HG03045 (cell line): ENCODE measurements around the gene PYGB.

ENCODE experiments used
- ATAC-seq: cut with Tn5 transposase; IDR thresholded peaks from one replicate; pipeline ENCODE4 v1.9.1; 2021; ENCODE audit warnings: mild to moderate bottlenecking, moderate library complexity; ENCODE audit not compliant: unreplicated experiment

PYGB gene

DNA sequence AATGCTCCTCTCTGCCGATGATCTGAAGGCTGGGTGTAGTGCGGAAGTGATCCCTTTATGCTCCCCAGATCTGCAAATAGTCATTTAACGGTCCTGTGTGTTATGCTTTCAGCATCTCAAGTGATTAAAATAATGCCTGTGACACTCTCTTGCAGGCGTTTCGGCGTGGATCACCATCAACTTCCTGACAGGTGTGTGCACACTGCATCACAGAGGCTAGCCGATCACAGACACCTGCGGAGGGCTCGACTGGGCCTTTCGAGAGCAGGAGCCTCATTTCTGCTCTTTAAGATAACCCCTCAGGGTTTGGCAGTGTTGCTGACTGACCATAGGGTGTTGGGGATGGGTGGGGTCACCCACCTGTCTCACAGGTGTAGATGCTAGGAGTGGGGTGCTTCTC, 32.4 kb upstream of the PYGB start:
- no peak for ATAC-seq

DNA sequence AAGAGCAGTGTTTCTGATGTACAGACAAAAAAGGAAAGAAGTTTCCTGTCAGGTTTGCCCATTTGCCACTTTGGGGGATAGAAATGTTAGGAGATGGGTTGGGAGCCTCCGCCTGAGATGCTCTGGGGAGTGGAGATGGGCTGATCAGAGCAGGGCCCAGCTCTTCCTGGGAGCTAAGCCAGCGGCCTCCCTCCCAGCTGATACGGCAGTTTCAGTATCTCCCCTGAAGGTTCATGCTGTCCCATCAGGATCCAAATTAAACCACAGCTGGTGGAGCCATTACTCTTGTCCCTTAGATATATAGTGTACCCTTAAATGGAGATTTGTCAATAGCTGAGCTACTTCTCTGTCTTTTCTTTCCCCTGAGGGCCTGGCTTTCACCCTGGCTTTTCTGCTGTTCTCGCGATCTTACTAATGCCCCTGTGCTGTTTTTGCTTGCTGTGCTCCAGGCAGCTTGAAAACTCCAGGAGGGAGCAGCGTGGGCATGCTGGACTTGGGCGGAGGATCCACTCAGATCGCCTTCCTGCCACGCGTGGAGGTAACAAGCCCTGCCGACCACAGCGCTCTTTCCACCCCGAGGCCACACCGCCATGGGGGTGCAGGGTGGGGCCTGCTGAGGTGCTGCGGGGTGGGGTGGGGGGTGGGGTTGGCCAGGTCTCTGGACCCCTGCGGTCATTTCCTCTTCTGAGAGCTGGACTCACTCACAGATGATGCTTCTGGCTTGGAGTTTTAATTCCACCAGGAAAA, 31.5 kb upstream of the PYGB start:
- ATAC-seq: no peak

DNA sequence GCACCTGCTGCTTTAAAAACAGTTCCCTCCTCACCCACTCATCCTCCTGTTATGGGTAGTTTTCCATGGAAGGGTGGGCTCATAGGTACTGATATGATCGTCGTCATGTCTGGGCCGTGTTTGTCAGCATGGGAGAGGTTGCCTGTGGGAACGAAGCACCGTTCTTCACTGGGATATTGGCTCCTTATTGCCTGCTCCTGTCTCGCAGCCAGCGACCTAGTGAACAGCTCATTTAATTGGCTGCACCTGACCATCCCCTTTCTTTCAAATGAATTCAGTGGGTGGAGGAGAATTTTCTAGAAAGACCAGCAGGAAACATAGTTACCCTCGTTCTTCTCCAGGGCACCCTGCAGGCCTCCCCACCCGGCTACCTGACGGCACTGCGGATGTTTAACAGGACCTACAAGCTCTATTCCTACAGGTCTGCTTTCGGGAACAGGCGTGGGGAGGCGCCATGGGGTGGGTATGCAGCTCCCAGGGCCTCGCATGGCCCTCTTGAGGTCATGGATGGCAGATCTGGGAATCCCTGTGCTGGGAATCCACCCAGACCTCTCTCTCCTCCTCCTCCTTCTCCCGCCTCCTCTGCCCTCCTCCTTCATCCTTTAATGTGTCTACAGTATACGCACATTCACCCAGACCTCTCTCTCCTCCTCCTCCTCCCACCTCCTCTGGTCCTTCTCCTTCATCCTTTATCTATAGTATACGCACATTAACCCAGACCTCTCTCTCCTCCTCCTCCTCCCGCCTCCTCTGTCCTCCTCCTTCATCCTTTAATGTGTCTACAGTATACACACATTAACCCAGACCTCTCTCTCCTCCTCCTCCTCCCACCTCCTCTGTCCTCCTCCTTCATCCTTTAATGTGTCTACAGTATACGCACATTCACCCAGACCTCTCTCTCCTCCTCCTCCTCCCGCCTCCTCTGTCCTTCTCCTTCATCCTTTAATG, 30.4 kb upstream of the PYGB start:
- ATAC-seq: no peak

DNA sequence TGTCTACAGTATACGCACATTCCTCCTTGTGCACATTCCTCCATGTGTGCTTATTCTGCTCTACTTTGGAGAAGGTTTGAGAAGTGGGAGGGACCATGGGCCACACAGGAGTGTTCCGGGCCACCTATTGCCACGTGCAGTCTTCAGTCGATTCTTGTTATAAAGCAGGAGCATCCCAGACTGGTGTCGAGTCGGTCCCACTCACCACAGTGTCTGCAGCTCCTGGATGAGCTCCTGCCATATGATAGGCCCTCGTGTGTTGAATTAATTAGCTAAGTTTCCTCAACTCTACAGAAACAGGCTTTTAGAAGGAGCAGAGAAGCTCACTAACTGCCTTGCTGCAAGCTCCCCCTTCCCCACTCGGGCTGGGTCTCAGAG, 29.8 kb upstream of the PYGB start:
- no peak for ATAC-seq

DNA sequence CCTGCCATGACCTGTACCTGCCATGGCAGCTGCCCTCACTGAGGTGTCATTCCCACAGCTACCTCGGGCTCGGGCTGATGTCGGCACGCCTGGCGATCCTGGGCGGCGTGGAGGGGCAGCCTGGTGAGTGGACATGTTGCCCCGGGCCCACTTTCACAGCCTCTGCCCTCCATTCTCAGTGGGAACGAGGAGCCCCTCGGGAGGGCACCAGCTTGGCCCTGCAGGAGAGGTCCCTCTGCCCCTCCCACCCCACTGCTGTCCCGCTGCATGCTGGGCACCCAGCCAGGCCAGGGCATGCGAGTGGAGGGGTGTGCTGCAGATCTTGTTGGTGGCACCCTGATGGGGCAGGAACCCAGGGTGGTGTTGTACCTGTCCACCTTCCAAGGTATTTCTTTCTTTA, 29.4 kb upstream of the PYGB start:
- ATAC-seq: no peak

DNA sequence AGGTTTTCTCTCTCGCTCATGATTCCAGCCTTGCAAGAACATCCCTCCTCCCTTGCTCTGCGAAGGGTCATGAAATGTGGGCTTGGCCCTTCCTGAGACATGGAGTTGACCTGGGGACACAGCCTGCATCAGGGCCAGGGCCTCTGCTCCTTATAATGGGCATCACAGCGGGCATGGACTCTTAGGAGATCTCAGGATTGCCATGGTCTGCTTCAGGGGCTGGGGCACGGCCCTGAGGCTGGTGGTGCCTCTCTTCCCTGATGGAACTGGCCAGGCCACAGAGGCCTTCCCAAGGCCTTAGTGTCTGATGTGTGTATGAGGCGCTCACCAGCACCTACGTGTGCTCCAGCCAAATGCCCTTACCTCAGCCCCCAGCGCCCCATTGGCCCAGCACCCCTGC, 28.5 kb upstream of the PYGB start:
- ATAC-seq: no peak

DNA sequence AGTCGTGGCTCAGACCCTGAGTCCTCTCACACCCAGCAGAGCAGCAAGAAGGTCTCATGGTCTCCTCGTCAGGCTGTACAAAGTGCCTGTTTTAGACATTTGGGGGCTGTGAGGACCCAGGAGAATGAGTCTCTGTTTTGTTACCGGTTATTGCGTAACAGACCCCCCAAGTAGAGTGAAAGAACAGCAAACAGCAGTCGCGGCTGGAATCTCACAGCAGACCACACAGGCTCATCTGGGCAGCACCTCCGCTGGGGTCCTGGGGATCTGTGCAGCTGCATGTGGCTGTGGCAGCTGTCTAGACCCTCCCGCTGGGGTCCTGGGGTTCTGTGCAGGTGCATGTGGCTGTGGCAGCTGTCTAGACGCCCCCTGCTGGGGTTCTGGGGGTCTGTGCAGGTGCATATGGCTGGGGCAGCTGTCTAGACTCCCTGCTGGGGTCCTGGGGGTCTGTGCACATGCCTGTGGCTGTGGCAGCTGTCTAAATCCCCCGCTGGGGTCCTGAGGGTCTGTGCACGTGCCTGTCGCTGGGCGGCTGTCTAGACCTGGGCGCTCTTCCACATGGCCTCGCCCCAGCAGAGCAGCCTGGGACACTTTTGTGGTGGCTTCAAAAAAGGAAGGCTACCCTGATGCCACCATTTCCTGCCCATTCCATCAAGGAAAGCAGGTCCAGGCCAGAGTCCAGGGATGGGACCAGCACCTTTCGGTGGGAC, 27.7 kb upstream of the PYGB start:
- no peak for ATAC-seq

DNA sequence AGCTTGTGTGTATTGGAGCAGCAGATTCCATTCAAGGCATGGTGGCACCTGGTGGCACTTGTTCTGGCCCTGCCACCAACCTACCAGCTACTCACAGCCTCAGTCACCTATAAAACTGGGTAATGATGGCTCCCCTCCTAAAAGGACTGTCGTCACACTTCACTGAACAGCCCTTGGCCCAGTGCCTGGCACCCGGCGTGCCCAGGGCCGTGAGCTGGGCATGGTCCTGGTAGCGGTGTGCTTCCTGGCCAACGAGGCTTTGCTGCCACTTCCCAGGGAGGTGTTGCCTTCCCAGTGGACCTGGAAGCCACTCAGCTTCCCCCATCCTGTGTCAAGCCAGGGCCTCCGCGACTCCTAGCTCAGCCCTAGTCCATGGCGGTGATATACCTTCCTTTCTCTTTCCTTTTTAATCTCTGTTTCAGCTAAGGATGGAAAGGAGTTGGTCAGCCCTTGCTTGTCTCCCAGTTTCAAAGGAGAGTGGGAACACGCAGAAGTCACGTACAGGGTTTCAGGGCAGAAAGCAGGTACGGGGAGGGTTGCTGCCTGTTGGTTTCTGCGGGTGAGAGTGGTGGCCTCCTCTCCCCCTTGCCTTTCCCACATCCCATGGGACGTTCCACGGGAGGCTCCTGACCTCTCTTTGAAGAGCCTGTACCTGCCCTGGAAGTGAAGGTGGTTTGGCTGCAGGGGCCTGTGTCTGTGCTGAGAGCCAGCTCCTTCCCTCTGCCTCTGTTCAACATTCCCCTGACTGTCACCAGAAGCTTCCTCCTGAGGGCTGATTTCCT, 26.9 kb upstream of the PYGB start:
- no peak for ATAC-seq

DNA sequence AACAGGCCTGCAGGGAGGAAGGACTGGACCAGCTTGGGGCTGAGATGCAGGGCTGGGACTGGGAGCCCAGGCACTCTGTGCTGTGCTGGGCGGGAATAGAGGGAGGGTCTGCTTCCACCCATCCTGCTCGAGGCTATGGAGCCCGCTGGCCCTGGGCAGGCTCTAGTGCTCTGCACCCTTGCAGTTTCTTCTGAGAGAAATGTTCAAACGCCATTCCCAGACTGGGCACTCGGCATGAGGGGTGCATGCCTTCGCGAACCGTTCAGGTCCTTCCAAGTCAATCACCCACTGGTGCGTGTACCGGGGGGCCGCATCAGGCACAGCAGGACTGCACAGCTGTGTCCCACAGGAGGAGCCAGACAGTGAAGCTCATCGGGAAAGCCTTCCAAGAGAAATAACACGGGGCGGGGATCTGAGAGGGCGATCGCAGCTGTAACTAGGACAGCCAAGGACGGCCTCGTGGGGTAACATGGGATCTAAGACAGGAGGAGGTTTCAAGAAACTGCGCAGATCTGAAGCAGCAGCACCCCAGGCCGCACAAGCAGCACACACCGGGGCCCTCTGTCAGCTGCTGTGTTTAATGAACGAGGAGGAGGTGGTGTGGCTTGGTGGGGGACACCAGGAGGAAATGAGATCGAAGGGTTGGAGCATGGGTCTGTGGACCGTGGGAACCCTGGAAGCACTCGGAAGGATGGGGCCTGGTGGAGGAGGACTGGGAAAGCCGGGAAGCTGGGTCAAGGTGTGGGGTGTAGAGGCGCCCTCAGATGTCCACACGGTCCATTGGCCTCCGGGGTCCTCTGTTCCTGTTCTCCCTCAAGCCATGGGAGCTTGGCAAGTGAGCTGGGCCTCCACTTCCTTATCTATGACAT, 26.1 kb upstream of the PYGB start:
- ATAC-seq: no peak

- ATAC-seq: no peak
Measured at GRCh38 chr20:25222461-25223178, 25.3 kb upstream of the PYGB start.

- no peak for ATAC-seq
Measured at GRCh38 chr20:25223179-25223661, 24.7 kb upstream of the PYGB start.

DNA sequence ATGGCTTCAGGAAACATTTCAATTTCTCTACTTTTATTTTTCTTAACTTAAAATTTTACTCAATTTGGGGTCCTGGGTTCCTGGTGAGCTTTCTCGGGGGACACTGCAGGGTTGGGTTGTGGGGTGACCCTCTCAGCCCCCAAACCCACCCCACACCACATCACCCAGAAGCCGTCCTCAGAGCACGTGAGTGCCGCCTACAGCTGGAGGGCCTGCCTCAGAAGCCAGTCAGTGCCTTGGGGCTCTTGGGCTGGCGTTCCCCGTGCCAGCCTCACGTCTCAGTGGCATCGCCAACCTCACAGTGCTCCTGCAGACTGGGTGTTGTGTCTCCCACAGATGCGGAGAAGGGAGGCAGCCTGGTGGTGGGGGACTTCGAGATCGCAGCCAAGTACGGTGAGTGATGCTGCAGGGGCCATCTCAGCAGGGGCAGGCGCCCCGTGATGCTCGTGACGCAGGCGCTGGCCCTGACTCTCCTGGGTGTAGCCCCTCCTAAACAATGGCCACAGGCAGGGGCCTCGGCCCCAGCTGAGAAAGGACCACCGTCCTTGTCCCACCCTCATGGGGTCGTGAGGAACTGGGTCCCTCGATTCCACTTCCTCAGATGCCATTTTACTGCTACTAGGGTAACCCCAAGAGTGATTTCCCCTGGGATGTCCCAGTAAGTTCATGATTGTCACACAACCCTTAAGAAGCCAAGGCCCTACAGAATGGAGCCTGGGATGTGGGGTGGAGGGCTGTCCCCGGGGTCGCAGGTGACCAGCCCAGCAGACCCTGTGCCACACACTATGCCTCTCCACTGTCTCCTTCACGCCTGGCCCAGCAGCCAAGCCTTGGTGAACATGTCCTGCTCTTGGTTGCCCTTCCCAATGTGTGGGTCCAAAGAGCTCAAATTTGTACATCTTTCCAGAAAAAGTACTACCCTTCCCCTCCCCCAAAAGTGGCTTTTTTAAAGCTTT, 23.8 kb upstream of the PYGB start:
- no peak for ATAC-seq

GRCh38 chr20:25224941-25225340, 22.9 kb upstream of the PYGB start:
- no peak for ATAC-seq

DNA sequence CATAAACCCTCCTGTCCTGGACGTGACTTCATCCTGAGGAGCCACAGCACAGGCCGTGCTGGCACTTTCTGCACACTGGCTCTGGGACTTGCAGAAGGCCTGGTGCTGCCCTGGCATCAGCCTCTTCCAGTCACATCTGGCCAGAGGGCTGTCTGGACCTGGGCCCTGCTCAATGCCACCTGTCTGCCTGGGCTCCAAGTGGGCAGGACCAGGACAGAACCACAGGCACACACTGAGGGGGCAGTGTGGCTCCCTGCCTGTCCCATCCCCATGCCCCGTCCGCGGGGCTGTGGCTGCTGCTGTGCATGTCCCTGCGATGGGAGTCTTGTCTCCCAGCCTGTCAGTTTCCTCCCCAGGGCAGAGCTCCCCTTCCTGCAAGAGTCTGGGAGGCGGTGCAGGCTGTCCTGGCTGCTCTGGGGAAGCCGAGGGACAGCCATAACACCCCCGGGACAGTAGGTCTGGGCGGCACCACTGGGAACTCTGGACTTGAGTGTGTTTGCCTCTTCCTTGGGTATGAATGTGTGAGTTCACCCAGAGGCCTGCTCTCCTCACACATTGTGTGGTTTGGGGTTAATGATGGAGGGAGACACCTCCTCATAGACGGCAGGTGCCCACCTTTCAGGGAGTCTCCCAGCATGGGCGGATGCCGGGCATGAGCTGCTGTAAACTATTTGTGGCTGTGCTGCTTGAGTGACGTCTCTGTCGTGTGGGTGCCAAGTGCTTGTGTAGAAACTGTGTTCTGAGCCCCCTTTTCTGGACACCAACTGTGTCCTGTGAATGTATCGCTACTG, 22.0 kb upstream of the PYGB start:
- no peak for ATAC-seq

GRCh38 chr20:25226433-25227316, 21.2 kb upstream of the PYGB start:
- ATAC-seq: no peak

DNA sequence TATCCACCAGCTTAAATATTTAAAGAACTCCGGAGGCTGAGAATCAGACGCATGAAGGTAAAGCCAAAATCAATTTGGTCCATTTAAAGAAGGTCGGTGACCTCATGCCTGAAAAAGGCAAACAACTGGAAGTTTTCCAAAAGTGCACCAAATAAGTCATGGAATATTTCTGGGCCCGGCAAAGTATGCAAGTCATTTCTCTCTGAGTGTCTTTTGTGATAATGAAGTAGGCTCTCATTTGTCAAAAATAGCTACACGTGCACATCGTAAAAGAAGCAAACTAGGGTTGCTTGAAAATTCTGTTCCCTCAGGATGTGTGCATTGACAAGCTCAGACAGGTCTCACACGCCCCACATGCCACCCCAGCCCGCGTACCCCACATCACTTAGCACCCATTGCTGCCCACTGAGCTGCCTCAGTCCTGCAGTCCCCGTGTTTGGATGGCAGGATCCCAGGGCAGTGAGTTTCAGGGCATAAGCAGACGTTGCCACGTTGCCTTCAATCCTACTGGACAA, 20.5 kb upstream of the PYGB start:
- no peak for ATAC-seq
